Measurements from ENCODE around the gene XPOT.

DNA sequence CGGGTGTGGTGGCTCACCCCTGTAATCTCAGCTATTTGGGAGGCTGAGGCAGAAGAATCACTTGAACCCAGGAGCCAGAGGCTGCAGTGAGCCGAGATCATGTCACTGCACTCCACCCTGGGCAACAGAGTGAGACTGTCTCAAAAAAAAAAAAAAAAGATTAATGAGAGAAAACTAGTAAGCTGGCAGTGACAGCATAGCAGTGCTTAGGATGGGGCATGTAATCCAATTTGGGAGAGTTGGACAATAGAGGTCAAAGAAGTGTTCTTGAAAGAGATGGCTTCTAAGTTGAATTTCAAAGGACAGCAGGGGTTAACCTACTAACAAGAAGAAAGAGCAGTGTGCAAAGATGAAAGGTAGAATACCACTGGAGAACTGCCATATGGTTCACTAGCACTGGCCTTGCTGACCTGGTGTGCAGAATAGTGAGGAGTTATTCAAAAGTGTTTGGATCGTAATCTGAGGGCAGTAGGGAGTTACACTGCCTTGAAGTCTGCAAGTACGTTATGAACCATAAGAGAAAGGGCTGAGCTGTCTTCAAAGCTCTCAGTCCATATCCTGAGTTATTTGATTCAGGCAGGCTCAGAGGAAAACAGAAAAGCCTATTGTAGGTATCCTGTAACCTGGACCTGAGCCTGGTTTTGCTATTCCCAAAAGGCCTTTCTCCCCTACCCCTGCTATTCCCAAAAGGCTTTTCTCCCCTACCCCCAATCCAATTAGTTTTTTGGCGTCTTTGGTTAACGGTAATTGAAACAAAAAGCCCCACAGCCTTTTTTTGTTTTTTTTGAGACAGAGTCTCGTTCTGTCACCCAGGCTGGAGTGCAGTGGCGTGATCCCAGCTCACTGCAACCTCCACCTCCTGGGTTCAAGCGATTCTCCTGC is 3.4 kb downstream of the XPOT start:
- TF ChIP-seq, protein P1, sequence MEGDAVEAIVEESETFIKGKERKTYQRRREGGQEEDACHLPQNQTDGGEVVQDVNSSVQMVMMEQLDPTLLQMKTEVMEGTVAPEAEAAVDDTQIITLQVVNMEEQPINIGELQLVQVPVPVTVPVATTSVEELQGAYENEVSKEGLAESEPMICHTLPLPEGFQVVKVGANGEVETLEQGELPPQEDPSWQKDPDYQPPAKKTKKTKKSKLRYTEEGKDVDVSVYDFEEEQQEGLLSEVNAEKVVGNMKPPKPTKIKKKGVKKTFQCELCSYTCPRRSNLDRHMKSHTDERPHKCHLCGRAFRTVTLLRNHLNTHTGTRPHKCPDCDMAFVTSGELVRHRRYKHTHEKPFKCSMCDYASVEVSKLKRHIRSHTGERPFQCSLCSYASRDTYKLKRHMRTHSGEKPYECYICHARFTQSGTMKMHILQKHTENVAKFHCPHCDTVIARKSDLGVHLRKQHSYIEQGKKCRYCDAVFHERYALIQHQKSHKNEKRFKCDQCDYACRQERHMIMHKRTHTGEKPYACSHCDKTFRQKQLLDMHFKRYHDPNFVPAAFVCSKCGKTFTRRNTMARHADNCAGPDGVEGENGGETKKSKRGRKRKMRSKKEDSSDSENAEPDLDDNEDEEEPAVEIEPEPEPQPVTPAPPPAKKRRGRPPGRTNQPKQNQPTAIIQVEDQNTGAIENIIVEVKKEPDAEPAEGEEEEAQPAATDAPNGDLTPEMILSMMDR (IDR thresholded peaks at IDR 0.05) = no peak
- TF ChIP-seq POLR2AphosphoS5 (IDR thresholded peaks at IDR 0.05) (no peak), EP300 (IDR thresholded peaks at IDR 0.05) (no peak), POLR2A (IDR thresholded peaks at IDR 0.05; ENCODE audit: low read depth) (no peak)

All from esophagus muscularis mucosa (tissue), 4 donors.